HL-60/S4 (cell line): ENCODE results near the gene COMTD1.
"Not testable (repeated sequence)": the region's sequence is repeated elsewhere in the genome, so short reads cannot be mapped to it uniquely, and the experiment has no call there.

Source experiments
- in situ Hi-C: fragments of 300-500 bp; cut with MboI; formaldehyde crosslinking; loops from 2 replicates; pipeline ENCODE4 v1.14.3; 2022; ENCODE audit warnings: low sequenced_read_pairs

The COMTD1 gene

GRCh38 chr10:75197906-75198305 lies 37.9 kb downstream of the COMTD1 start:
- in situ Hi-C loops = no loop called here

DNA sequence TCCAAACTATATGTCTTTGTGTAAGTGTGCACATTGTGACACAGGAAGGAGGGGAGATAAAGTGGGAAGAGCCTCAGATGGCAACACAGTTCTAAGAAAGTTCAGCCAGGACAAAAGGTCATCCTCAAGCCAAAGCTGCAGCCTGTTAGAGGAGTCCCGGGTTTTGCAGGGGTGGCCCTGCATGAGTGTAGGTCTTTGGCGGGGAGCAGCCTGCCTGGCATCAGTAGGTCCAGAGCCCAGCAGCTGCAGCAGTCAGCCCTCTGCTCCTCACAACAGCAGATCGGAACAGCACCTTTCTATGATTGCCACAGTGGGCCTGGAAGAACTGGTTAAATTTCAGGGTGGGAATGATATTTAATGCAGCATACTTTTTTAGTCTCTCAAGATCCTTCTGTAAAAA lies 38.7 kb downstream of the COMTD1 start:
- in situ Hi-C loops = no loop called here

DNA sequence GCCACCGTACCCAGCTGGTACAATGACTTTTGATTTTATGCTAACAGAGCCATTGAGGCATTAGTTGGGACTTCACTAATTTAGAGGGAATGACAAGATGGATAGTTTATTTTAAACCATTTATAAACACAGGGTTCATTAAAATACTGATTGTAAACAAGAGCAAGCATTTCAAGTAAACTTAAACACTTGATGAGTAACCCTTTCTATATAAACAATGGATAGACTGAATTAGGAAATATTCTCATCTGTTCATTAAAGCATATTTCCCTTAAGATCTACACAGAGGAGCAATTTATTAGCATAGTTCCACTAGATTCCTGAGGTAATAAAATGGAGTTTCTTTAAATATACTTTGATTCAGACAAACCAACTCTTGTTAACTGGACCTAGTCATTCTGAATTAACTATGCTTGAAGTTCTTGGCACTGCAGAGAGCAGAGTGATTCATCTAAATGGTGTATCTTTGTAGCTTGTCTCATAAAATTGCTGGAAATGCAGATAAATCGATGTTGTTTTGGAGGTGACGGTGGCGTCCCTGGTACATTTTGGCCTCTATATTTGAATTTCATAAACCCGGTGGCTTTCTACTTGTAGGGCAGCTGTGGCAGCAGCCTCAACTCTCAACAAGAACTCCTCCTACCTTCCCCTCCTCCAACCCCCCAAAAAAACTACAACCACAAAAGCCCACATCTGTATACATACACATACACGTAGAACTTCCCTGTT lies 40.6 kb downstream of the COMTD1 start:
- in situ Hi-C loops = no loop called here

DNA sequence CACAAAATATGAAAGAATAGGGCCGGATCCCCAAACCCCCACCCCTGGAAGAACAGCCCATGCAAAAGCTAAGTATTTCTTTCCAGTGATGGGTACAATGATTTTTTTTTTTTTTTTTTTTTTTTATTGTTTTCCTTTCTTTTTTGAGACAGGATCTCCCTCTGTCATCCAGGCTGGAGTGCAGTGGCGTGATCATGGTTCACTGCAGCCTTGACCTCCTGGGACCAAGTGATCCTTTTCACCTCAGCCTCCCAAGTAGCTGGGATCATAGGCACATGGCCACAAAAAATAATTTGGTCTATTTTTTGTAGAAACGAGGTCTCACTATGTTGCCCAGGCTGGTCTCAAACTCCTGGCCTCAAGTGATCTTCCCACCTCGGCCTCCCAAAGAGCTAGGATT lies 41.1 kb downstream of the COMTD1 start:
- in situ Hi-C loops = not testable (repeated sequence)

- in situ Hi-C loops = no loop called here
These were observed 43.8 kb downstream of the COMTD1 start for GRCh38 chr10:75191821-75192568.

DNA sequence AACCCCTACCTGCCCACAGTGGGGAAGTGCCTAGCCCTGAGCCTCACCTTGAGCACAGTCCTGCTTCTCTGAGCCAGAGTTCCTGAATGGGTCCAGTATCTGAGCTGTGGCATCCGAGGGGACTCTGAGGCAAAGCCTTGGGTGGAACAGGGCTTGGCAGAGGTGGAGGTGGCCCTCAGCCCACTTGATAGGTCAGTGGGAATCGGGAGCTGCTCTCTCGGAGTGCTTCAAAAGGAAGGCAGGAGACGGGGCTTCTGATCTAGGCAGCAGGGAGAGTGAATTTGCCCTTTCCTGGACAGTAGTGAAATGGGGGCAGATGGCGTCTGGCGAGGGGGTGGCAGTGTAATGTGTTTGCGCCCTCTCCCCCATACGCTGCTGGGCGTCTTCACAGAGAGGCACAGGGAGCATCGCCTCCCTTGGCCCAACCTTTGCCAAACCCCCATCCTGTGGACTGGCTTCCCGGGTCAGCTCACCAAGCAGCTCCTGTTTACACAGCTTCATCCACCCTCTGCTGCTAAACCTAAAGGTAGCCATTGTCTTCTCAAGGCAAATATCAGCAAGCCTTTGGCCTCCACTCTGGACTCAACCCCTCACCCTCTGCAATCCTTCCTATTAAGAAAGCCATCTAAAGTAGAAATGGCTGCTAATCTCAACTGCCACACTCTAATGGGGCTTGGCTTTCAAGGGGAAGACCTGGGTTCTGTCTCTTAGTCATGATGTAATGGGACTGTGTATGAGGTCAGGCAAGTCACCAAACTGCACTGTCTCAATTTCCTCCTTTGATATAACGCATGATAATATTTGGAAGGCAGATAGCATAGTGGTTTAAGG lies 46.3 kb downstream of the COMTD1 start:
- in situ Hi-C loops = no loop called here

- in situ Hi-C loops = not testable (repeated sequence)
These were observed 47.2 kb downstream of the COMTD1 start for GRCh38 chr10:75188522-75188921.

DNA sequence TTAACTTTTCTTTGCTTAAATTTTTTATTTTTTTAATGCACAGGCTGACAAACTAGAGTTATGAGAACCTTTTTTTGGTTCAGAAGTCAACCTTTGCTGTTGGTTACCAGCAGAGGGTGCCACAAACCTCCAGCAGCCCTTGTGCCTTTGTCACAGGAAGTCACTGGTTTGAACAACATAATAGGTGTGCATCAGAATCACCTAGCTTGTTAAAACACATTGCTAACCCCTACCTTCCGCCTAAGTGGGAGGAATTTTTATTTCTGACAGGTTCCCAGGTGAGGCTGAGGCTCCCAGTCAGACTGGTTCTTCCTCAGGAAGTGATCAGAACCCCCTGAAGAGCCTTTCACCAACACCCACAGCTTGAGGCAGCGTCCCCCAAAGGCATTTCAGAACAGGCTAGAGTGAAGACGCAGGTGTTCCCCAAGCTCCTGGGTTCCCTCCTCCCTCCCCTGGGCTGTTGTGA lies 47.8 kb downstream of the COMTD1 start:
- in situ Hi-C loops = no loop called here

- in situ Hi-C loops = no loop called here
These were observed 49.4 kb downstream of the COMTD1 start for GRCh38 chr10:75186310-75186709.
